Neural crest cell (in vitro differentiated cells): ENCODE results near the gene SOX2. TPM values are rescaled to one million over a fixed set of nuclear protein-coding genes. Genes with fewer than 3 reads are reported as not detected.
A peak's percentile ranks its signal among the peaks of the same experiment; 100 is the strongest.

ENCODE experiments used
- DNase-seq: peaks from one replicate; pipeline ENCODE4 v3.0.0; 2021; ENCODE audit warnings: low read depth, mixed read lengths, low spot score
- H3K27ac Mint-ChIP-seq: one replicate; pipeline ENCODE4 v1.8.0; 2021; ENCODE audit warnings: mild to moderate bottlenecking, mixed read lengths; ENCODE audit not compliant: unreplicated experiment
- H3K27me3 Mint-ChIP-seq: 2 replicates; pipeline ENCODE4 v1.8.0; 2021; ENCODE audit warnings: low read depth, mild to moderate bottlenecking, mixed read lengths
- H3K36me3 Mint-ChIP-seq: 2 replicates; pipeline ENCODE4 v1.8.0; 2021; ENCODE audit warnings: low read depth, mild to moderate bottlenecking, mixed read lengths
- H3K4me1 Mint-ChIP-seq: 2 replicates; pipeline ENCODE4 v1.8.0; 2021; ENCODE audit warnings: mixed read lengths
- H3K4me3 Mint-ChIP-seq: one replicate; pipeline ENCODE4 v1.8.0; 2021; ENCODE audit warnings: mild to moderate bottlenecking, mixed read lengths
- H3K9me3 Mint-ChIP-seq: 2 replicates; pipeline ENCODE4 v1.8.0; 2021; ENCODE audit warnings: mixed read lengths
- total RNA-seq: library from RNA; stranded (reverse); gene quantifications from 2 replicates; pipeline ENCODE4 v1.2.1, GENCODE V29; 2021
- TF ChIP-seq, protein P1 (sequence below): fragments of 200-600 bp; sonication (generic); conservative IDR thresholded peaks from 2 replicates; pipeline ENCODE4 v1.5.0; 2021; ENCODE audit warnings: antibody characterized with exemption, mild to moderate bottlenecking

SOX2 gene
- total RNA-seq, 1 donor from 2014 or later, result 105 TPM

DNA sequence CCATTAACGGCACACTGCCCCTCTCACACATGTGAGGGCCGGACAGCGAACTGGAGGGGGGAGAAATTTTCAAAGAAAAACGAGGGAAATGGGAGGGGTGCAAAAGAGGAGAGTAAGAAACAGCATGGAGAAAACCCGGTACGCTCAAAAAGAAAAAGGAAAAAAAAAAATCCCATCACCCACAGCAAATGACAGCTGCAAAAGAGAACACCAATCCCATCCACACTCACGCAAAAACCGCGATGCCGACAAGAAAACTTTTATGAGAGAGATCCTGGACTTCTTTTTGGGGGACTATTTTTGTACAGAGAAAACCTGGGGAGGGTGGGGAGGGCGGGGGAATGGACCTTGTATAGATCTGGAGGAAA lies 1.5 kb downstream of the SOX2 start:
- TF ChIP-seq, protein P1, sequence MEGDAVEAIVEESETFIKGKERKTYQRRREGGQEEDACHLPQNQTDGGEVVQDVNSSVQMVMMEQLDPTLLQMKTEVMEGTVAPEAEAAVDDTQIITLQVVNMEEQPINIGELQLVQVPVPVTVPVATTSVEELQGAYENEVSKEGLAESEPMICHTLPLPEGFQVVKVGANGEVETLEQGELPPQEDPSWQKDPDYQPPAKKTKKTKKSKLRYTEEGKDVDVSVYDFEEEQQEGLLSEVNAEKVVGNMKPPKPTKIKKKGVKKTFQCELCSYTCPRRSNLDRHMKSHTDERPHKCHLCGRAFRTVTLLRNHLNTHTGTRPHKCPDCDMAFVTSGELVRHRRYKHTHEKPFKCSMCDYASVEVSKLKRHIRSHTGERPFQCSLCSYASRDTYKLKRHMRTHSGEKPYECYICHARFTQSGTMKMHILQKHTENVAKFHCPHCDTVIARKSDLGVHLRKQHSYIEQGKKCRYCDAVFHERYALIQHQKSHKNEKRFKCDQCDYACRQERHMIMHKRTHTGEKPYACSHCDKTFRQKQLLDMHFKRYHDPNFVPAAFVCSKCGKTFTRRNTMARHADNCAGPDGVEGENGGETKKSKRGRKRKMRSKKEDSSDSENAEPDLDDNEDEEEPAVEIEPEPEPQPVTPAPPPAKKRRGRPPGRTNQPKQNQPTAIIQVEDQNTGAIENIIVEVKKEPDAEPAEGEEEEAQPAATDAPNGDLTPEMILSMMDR, result no peak
- H3K27me3 Mint-ChIP-seq, result peaks cover 3% of the 10 kb centered on the region
- peak overlapping the region; percentile 98 for H3K27ac Mint-ChIP-seq
- no peak for DNase-seq
- peak overlapping the region; percentile 93 for H3K4me3 Mint-ChIP-seq
- H3K9me3 Mint-ChIP-seq, result no peaks in the 10 kb centered on the region
- peaks cover 44% of the 10 kb centered on the region for H3K4me1 Mint-ChIP-seq
- H3K36me3 Mint-ChIP-seq, result peaks cover 15% of the 10 kb centered on the region

DNA sequence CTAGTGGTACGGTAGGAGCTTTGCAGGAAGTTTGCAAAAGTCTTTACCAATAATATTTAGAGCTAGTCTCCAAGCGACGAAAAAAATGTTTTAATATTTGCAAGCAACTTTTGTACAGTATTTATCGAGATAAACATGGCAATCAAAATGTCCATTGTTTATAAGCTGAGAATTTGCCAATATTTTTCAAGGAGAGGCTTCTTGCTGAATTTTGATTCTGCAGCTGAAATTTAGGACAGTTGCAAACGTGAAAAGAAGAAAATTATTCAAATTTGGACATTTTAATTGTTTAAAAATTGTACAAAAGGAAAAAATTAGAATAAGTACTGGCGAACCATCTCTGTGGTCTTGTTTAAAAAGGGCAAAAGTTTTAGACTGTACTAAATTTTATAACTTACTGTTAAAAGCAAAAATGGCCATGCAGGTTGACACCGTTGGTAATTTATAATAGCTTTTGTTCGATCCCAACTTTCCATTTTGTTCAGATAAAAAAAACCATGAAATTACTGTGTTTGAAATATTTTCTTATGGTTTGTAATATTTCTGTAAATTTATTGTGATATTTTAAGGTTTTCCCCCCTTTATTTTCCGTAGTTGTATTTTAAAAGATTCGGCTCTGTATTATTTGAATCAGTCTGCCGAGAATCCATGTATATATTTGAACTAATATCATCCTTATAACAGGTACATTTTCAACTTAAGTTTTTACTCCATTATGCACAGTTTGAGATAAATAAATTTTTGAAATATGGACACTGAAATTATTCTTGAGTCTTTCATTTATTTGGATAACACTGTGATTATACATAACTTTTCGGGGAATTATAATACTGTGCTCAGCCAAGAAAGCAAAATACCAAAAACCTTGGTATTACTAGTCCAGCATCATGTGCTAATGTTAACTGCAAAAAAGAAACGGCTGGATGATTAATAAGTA lies 2.2 kb downstream of the SOX2 start:
- H3K4me1 Mint-ChIP-seq, result peaks cover 46% of the 10 kb centered on the region
- peaks cover 3% of the 10 kb centered on the region for H3K27me3 Mint-ChIP-seq
- no peak for DNase-seq
- H3K9me3 Mint-ChIP-seq, result no peaks in the 10 kb centered on the region
- peak overlapping the region; percentile 93 for H3K4me3 Mint-ChIP-seq
- H3K27ac Mint-ChIP-seq, result peak overlapping the region; percentile 94
- H3K36me3 Mint-ChIP-seq, result peaks cover 15% of the 10 kb centered on the region
- TF ChIP-seq, protein P1, result no peak

- Mint-ChIP-seq H3K4me1 (peaks cover 52% of the 10 kb centered on the region), H3K27ac (peak overlapping the region; percentile 94), H3K4me3 (peak overlapping the region; percentile 93), H3K9me3 (no peaks in the 10 kb centered on the region), H3K36me3 (peaks cover 19% of the 10 kb centered on the region), H3K27me3 (peaks cover 3% of the 10 kb centered on the region)
- TF ChIP-seq, protein P1, result no peak
- DNase-seq, result no peak
These were observed 4.0 kb downstream of the SOX2 start for GRCh38 chr3:181715571-181716340.

- Mint-ChIP-seq H3K9me3 (no peaks in the 10 kb centered on the region), H3K4me1 (peaks cover 64% of the 10 kb centered on the region), H3K4me3 (peak overlapping the region; percentile 93), H3K27ac (peak overlapping the region; percentile 17), H3K27me3 (peaks cover 3% of the 10 kb centered on the region), H3K36me3 (peaks cover 19% of the 10 kb centered on the region)
- no peak for DNase-seq
- TF ChIP-seq, protein P1, result no peak
These were observed 5.2 kb downstream of the SOX2 start for GRCh38 chr3:181716966-181717365.

DNA sequence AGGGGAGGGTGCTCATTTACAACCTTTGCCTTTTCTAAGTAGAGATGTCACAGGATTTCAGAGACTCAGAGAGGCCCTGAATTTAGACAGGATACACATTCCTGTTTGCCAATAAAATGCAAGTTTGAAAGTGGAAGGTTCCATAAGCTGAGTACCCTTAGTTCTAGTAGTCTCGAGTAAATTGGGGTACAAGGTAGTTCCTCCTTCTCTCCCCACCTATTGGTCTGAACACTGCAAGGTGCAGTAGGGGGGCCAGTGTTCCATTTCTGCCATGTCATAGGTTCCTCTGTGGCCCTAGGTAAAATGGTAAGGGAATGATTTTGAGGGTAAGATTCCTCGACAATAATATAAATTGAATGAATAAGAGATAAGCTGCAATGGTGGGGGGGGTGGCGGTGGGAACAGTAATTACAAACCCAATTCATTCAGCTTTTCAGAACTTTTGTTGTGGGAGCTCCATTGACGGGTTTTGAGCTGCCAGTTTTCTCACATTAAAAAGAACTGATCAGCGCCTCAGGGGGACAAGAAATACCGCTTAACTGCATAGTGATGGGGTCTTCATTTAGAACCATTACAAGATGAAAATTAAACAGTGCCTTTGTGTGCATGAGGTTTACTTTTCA lies 5.9 kb downstream of the SOX2 start:
- TF ChIP-seq, protein P1, result no peak
- DNase-seq, result no peak
- peak overlapping the region; percentile 17 for H3K27ac Mint-ChIP-seq
- no peaks in the 10 kb centered on the region for H3K9me3 Mint-ChIP-seq
- H3K36me3 Mint-ChIP-seq, result peaks cover 19% of the 10 kb centered on the region
- peaks cover 71% of the 10 kb centered on the region for H3K4me1 Mint-ChIP-seq
- peak overlapping the region; percentile 93 for H3K4me3 Mint-ChIP-seq
- H3K27me3 Mint-ChIP-seq, result peaks cover 3% of the 10 kb centered on the region
